Measurements from ENCODE around the gene MTMR12. TPM values are rescaled to one million over a fixed set of nuclear protein-coding genes. Genes with fewer than 3 reads are reported as not detected.

Gene MTMR12
- total and polyA plus RNA-seq, 2 of the 4 experiments (the other 2 are of a cell fraction) = 11.1 to 21.3 TPM

DNA sequence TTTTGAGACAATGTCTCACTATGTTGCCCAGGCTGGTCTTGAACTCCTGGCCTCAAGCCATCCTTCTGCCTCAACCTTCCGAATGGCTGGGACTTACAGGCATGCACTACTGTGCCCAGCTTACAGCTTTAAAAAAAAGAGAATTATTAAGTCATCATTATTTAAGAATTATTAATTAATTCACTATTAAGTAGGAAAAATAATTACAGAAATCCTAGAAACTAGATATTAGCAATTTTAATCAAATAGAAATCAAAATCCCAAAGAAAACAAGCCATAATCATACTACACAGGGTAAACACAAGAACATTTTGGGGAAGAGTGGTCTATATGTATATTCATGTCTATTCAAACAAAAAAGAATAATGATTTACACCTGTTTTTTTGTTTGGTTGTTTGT lies 19.6 kb upstream of the MTMR12 start:
- no peaks in the 10 kb centered on the region for H4K20me1 ChIP-seq (ENCODE audit: insufficient read depth, low read length)
- H3K4ac ChIP-seq (ENCODE audit: low read depth, low read length) = no peak overlapping the region
- H3K27me3 ChIP-seq (ENCODE audit: control insufficient read depth, insufficient read depth, low read length) = no peaks in the 10 kb centered on the region
- no CpG with 5 or more reads among the region's 1 CpG for WGBS, 2 experiments (ENCODE audit: extremely low coverage in 2 of 2, insufficient read length in 1 of 2)
- H3K4me3 ChIP-seq (ENCODE audit: insufficient read depth, low read depth, low read length) = no peak overlapping the region
- no peak overlapping the region for H4K5ac ChIP-seq (ENCODE audit: low read depth, low read length)
- no TSS peak for BruUV-seq (replicated peaks)
- no peak for DNase-seq
- no peak overlapping the region for H2BK15ac ChIP-seq (ENCODE audit: low read depth, low read length)
- H3K9ac ChIP-seq (ENCODE audit: low read depth, low read length) = no peak overlapping the region
- no peak overlapping the region for H3K18ac ChIP-seq (ENCODE audit: low read depth, low read length)
- H3K79me1 ChIP-seq (ENCODE audit: low read depth in 1 of 2, low read length in 2 of 2) = no peaks in the 10 kb centered on the region
- no peaks in the 10 kb centered on the region for H3K9me3 ChIP-seq (ENCODE audit: control insufficient read depth, insufficient read depth, low read length)
- CTCF ChIA-PET = no interaction called here
- H3K36me3 ChIP-seq (ENCODE audit: control insufficient read depth, insufficient read depth, low read length) = no peaks in the 10 kb centered on the region
- TF ChIP-seq MAZ (IDR thresholded peaks at IDR 0.05; ENCODE audit: borderline replicate concordance, low read depth, low read length) = no peak
- TF ChIP-seq MAFK (IDR thresholded peaks at IDR 0.05; ENCODE audit: low read depth, low read length) = no peak
- no peak for TF ChIP-seq MXI1 (IDR thresholded peaks at IDR 0.05; ENCODE audit: borderline replicate concordance, low read depth, low read length)
- no peak for TF ChIP-seq FOS (IDR thresholded peaks at IDR 0.05; ENCODE audit: low read depth, low read length)
- TF ChIP-seq RAD21 (IDR thresholded peaks at IDR 0.05; ENCODE audit: low read length) = no peak
- TF ChIP-seq, protein P1, sequence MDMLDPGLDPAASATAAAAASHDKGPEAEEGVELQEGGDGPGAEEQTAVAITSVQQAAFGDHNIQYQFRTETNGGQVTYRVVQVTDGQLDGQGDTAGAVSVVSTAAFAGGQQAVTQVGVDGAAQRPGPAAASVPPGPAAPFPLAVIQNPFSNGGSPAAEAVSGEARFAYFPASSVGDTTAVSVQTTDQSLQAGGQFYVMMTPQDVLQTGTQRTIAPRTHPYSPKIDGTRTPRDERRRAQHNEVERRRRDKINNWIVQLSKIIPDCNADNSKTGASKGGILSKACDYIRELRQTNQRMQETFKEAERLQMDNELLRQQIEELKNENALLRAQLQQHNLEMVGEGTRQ (IDR thresholded peaks at IDR 0.05; ENCODE audit: low read depth, low read length) = no peak
- TF ChIP-seq, protein P2, sequence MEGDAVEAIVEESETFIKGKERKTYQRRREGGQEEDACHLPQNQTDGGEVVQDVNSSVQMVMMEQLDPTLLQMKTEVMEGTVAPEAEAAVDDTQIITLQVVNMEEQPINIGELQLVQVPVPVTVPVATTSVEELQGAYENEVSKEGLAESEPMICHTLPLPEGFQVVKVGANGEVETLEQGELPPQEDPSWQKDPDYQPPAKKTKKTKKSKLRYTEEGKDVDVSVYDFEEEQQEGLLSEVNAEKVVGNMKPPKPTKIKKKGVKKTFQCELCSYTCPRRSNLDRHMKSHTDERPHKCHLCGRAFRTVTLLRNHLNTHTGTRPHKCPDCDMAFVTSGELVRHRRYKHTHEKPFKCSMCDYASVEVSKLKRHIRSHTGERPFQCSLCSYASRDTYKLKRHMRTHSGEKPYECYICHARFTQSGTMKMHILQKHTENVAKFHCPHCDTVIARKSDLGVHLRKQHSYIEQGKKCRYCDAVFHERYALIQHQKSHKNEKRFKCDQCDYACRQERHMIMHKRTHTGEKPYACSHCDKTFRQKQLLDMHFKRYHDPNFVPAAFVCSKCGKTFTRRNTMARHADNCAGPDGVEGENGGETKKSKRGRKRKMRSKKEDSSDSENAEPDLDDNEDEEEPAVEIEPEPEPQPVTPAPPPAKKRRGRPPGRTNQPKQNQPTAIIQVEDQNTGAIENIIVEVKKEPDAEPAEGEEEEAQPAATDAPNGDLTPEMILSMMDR (conservative IDR thresholded peaks at IDR 0.05; ENCODE audit: low read depth, low read length) = no peak
- no peak for TF ChIP-seq SMC3 (IDR thresholded peaks at IDR 0.05; ENCODE audit: low read depth, low read length)
- POLR2A ChIA-PET (ENCODE audit: unreplicated experiment) = no interaction called here
- H3K27ac ChIP-seq (ENCODE audit: insufficient read depth, low read length) = no peak overlapping the region
- H3K9me1 ChIP-seq (ENCODE audit: insufficient read depth, low read length) = no peaks in the 10 kb centered on the region
- no peak overlapping the region for H4K8ac ChIP-seq (ENCODE audit: low read depth in 2 of 2, low read length in 2 of 2)
- no peak overlapping the region for H2AK9ac ChIP-seq (replicated peaks; ENCODE audit: low read depth, low read length, poor library complexity)
- dilution Hi-C loops (cut with HindIII; ENCODE audit: low sequenced_read_pairs, unreplicated experiment) = no loop called here
- no peak overlapping the region for H3K14ac ChIP-seq (replicated peaks; ENCODE audit: low read depth, low read length)
- no peak overlapping the region for H4K91ac ChIP-seq (ENCODE audit: insufficient read depth, low read depth, low read length)
- in situ Hi-C loops (cut with MboI; ENCODE audit: low sequenced_read_pairs) = no loop called here
- no peak overlapping the region for H3K23ac ChIP-seq (ENCODE audit: low read depth, low read length)
- H2AK5ac ChIP-seq (ENCODE audit: low read depth, low read length) = no peak overlapping the region; the same call in 1 of the 2 replicates
- intact Hi-C loops (cut with micrococcal nuclease) = no loop called here
- no peak overlapping the region for H2BK5ac ChIP-seq (ENCODE audit: low read depth, low read length, poor library complexity, severe bottlenecking)
- H2BK20ac ChIP-seq (ENCODE audit: low read depth, low read length) = no peak overlapping the region
- no peak overlapping the region for H2AFZ ChIP-seq (replicated peaks; ENCODE audit: low read length, poor library complexity)
- no peak overlapping the region for H3K56ac ChIP-seq (ENCODE audit: extremely low read depth, insufficient read depth, low read length)
- no peak overlapping the region for H3K4me2 ChIP-seq (ENCODE audit: low read depth, low read length)
- H2BK120ac ChIP-seq (ENCODE audit: low read depth, low read length) = no peak overlapping the region
- H3K4me1 ChIP-seq (ENCODE audit: control insufficient read depth, insufficient read depth, low read length) = no peaks in the 10 kb centered on the region
- ATAC-seq (ENCODE audit: low read depth) = no peak

All from IMR-90 (cell line).